HG03139 (cell line): ENCODE measurements around the gene IGF1R.

Source experiments
- ATAC-seq: cut with Tn5 transposase; IDR thresholded peaks from one replicate; pipeline ENCODE4 v1.9.1; 2021; ENCODE audit not compliant: unreplicated experiment

The IGF1R gene

DNA sequence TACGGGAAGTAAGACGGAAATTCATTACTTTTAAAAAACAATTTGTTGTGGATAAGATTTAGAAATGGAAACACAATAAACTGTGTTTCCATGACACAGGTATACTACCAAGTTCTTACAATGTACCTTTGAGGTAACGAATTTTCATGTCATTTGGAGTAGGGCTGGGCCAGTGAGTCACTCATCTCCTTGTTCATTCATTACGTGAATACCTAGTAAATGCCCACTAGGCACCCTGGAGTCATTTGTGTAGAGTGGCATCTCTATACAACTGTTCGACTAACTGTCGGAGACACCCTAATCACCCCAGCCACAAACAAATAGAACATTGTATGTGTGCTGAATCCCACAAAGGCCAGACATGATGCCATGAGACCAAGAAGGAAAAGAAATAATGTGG lies 94.8 kb downstream of the IGF1R start:
- ATAC-seq, result no peak

DNA sequence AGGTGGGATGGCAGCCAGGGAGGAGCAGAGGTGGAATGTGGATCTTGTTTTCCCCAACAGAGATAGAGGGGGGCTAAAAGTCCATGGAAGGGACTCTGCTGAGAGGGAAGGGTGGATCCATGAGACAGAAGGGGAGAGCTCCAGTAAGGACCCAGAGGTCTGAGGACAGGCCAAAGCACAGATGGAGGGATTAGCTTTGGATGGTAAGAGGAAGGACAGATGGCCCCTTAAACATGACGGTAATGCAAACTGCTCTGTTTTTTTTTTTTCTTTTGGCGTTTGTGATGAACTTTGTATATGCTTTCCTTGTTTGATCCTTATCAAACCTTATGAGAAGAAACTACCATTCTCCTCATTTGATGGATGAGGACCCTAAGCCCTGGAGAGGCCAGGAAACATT lies 96.2 kb downstream of the IGF1R start:
- no peak for ATAC-seq

DNA sequence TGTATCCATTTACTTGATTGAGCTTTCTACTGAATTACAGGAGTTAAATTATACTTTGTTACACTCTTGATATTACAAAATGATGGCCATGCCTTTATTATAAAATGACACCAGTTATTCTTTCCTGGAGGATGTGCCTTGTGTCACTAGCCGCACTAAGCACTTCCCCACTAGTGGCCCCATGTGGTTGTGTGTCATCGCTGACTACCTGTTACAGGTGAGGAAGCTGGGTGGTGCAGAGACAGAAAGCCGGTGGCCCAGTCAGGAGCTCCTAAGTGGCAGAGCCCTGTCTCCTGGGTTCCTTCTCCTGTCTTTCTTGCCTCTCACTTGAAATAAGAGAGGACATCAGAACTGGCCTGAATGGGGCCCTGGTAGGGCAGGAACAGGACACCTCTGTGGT lies 96.8 kb downstream of the IGF1R start:
- ATAC-seq, result no peak

DNA sequence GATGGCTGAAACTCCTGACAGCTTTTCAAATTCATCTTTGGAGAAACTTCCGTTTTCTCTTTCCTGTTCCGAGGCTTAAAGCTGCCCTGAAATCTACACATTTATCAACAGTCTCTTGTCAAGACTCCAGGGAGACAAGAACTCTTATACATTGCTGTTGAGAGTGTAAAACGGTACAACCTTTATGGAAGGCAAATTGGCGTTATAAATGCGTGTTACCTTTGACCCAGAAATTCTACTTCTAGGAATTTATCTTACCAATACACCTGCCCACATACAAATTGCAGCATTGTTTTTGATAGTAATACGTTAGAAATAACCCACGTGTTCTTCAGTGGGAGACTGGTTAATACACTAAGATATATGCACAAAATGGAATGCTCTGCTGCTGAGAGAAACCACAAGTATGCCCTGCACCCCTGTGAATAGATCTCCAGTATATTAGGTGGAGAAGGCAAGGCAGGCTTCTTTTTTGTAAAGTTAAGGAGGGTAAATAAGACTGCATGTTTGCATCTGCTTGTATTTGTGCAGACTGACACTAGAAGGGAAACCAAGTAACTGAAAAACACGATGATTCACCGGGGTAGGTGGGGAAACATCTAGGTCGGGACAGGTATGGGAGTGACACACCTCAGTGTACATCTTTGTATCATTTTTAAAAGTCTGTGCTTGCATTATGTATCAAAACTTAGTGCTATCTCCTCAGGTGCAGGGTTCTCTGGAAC lies 97.5 kb downstream of the IGF1R start:
- ATAC-seq, result no peak

DNA sequence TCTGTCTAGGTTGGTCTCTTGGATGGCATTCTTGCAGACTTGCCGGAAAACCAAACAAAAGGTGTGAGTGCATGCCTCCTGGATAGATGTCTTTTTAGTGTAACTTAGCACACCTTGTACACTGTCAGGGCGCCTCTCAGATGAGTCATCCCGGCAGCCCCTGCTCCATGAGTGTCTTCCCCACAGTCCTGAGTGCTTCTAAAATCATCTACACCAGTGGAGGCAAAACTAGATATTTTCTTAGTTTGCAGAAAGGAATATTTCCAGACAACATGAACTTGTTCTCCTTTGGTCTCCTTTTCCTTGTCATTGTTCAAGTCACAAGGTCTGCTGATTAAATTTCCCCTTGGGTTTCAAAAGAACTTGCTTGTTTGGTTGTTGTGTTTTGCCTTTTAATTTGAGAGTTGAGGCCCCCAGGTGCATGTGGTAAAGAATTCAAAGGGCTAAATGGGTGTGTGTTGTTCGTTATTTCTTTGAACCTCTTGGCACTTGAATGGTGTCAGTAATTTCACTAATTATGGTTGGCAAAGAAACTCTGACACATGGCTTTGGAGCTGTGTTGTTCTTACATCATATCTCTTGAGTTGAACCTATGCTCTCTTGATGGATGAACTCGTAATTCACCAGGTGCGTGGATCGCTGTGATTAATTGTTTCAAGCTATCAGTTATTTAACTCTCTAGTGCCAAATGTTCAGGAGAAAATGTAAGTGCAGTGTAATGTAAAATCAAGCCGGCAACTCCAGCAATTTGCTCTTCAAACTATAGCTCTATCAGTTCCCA lies 98.2 kb downstream of the IGF1R start:
- ATAC-seq, result no peak

DNA sequence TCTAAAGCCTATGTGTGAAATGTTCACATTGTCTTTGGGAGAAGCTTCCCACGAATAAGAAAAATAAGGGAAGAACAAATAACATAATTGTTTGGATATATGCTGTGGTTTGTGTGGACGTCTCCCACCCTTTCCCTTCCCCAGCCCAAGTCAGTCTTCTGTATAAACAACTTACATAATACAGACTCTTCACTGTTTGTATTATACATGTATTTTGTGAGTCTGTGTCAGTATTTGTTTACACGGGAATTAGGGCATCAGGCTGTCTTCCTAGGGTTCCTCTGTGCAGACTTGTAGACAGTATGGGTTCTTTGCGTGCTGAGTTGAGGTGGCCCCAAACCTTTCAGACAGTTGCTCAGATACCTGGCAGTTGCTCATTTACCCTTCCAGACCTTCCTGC lies 103.4 kb downstream of the IGF1R start:
- ATAC-seq, result no peak

DNA sequence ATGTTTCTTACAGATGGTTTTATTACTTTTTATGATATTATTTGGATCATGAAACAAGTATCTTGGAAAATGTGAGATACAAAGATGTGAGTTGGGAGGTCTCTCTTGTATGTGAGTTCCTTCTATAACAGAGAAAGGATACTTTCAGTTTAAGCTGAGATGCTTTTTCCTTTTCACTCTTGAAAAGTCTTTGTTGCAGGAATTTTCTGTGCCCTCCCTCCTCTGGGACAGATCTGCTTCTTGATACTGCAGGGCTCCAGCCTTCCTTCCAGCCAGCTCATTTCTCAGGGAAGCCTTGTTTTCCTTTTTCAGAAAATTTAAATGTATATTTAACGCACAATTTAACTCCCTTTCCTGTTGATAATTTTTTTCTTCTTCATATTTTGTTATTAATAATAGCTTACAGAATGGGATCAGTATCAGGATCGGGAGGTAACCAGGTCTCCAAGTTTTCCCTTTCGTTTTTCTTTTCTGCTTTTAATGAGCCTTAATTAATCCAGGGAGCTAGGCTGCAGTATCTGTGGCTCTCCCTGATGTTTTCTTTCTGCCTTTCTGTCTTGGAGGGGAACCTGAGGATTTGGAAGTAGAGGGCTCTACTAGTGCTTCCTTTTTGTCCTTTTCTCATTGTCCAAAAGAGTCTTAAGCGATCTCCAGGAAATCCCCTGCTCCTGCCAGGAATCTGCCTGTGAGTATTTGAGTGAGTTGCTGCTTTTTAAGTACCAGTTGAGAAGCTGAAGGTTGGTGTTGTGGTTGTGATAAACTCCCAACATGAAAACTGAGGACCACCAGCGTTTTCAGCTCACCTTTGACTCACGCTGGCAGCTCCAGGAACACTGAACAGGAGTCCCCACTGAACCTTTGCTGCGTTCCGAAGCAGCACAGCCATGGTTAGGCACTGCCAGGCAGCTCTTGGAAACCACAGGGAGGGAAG lies 105.7 kb downstream of the IGF1R start:
- no peak for ATAC-seq

DNA sequence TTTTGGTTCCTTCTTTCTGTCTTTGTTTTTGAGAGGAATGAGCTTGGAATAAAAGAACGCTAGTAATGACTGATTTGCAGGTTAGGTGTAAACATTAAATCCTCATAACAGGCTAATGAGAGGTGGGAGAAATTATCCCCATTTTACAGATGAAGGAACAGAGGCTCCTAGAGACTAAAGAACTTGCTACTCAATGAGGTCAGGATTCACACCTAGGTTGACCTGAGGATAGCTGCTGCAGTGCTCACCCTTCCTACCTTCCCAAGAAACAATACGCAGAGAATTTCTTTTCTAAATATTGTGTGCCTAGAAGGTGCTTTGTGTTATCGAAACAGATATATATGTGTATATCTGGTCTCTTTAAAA lies 106.3 kb downstream of the IGF1R start:
- no peak for ATAC-seq

DNA sequence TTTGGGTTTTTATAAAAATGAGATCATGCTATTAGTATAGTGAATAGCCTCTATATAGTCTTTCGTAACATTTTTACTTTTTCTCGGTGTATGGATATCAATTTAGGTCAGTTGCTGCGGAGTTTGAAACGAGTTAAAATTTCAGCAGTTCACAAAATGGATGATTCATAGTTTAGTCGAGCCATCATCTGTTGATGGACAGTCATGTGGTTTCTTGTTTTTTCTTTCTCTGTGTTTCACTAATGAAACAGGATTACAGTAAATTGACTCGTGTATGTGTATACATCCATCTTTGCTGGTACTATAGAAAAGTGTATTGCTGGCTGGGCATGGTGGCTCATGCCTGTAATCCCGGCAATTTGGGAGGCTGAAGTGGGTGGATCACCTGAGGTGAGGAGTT lies 106.8 kb downstream of the IGF1R start:
- ATAC-seq, result no peak

DNA sequence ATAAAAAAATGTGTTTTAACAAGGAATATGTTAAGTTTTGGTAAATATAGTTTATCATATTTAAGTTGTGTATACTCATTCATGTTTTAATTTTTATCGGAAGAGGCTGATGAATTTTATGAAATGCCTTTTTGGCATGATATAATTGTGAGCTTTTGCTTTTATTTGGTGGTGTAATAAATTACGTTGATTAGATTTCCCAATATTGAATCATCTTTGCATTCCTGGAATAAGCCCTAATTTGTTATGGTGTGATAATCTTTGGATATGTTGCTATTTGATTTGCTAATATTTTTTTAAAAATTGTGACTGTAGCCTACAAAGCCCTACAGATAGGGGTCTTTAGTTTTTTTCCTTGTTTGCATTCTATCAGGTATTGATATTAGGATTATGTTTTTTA lies 107.4 kb downstream of the IGF1R start:
- no peak for ATAC-seq

DNA sequence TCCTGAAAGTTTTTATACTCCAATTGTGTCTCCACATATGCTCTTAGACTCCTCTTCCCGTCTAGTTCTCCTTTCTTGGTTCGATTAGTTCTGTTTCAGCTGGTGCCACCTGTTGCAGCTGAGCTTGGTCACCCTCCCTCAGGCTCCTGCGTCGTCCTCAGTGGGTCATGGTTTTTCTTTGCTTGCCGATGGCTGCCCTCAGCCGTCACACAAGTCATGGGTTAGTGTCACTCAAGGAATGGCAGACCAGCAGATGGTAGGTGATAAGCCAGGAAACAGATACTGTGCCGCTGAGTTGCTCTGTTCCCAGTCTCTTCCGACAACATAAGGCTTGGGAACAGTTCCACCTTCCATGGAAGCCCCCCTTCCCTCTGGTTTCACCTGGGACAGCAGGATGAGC lies 109.9 kb downstream of the IGF1R start:
- no peak for ATAC-seq

DNA sequence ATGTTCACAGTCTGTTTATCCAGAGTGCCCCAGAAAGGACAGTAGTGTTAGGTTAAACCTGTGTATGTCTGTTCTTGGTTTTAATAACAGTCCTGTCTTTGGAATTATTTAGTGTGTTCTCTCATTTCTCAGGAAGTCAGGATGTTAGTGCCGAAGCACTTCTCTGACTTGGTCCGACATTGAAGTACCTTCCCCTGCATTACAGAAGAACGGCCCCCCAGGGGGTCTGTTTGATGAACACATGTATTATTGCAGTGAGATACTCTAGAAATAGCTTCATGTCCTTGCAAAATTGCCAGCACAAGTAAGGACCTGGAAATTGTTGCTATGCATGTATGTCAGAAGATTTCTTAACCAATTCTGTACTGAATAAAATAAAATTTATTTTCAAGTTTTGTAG lies 110.9 kb downstream of the IGF1R start:
- no peak for ATAC-seq

DNA sequence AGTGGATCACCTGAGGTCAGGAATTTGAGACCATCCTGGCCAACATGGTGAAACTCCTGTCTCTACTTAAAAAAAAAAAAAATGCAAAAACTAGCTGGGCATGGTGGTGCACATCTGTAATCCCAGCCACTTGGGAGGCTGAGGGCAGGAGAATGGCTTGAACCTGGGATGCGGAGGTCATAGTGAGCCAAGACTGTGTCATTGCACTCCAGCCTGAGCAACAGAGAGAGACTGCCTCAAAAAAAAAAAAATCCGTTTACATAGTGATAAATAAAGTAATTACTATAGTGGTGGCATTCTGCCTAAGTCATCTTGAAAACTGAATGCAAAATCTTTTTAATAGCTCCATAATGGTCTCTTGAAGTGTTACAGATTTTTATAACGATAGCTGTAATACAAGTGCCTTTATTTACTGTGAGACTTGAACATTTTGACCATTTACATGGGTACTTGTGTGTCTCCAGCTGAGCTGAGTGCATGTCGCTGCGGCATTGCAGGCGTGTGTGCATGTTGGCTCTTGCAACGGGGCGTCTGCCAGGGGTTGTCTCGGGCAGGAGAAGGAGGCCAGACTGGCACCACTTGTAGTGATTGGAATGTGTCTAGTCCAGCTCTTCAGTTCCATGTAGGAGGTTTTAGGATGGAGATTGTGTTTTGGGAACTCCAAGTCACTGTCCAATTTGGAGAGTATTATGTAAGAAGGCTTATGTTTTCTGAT lies 111.9 kb downstream of the IGF1R start:
- no peak for ATAC-seq

DNA sequence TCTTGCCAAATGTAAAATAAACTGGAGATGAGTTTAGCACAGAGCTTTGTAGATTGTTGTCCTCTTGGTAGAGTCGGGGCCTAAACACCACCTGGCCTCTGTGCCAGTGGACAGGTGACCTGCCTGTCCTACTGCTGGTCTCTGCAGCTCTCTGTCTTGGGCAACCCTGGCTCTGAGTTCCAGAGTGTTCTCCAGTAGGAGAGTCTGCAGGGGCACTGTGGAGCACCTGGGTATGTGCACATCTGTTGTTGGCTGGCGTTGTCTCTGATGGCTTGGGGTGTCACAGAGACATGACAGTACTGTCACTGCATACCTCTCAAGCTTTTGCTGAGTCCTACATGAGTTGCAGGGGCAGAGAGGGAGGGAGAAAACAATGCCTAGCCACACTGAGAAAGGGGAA lies 112.6 kb downstream of the IGF1R start:
- no peak for ATAC-seq

DNA sequence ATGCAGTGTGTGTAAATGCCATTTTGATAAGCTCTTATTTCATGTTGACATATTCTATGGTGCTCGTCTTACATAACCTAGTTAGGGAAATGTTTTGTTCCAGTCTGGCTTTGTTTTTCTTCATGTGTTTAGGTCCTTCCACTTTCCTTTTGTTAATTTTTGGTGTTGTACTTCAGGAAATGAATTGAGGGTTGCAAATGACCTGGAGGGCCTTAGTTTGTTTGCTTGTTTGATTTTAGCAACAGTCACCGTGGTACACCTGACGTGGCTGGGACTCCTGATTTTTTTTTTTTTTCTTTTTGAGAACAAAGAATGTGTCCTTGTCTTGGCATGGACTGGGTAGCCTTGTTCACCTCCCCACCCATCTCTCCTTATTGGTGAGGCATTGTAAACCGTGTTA lies 114.8 kb downstream of the IGF1R start:
- no peak for ATAC-seq

DNA sequence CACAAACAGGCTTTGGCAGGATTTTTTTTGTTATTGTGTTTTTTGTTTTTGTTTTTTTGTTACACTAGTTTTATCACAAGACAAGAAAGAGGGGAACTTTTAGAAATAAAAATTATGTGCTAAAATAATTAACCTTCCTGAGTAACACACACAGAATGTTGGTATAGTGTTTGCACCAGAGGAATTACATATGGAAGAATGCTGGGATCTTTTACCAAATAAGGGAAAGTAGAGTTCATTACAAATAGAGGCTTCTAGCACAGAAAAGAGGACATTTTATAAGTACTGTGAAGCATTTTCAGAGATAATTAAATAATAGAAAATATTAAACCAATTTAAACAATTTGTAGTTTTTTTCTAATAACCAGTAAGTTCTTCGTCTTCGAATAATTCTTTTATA lies 116.0 kb downstream of the IGF1R start:
- ATAC-seq, result no peak

DNA sequence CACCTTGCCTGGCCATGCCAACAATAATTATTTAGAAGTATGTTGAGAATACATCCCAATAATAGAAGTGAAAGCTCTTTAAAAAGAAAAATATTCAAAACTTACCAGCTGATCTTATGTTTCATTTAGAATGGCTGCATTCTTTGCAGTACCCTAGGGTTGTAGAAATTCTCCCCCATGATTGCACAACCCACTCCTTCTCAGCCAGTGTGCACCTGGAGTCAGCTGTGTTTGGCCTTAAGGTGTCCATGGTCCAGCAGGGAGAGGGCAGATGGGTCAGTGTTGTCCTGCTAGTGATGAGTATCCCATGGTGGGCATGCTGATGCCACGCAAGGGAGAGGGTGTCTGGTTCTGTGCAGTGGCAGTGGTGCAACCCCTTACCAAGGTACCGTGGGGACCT lies 117.3 kb downstream of the IGF1R start:
- ATAC-seq, result no peak

DNA sequence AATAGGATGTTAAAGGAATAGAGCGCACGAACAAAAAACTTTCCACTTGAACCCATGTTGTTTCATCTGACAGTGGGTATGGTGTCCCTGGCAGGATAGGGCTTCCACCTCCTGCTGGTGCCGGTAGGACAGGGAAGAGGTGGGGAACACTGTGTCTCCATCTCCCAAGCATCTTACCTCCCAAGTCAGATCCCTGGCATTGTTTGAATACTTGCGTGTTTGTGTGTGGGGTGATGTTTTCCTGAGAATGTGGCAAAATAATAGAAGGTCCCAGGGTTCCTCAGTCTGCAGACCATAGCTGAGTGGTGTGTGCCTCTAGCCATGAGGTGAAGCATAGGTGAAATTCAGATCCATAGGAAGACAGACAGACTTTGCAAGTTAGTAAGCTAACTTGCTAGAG lies 119.4 kb downstream of the IGF1R start:
- no peak for ATAC-seq

DNA sequence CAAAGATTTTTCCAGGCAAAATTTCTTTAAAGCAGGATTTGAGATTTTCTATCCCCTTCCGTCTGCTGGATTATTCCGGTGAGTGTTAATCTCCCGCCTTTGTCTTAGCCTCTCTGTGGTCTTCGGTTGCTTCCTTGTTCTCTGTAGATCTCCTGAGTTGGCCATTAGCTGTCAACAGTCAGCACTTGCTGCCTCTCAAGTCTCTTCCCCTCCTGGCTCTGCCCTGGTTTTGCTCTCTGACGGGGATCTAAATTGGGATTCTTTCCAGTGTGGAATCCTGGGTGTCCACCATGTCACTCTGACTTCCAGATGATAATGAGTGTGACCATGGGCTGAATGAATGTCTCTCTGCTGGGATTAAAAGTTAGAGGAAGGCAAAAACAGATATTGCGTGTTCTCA lies 121.5 kb downstream of the IGF1R start:
- no peak for ATAC-seq

DNA sequence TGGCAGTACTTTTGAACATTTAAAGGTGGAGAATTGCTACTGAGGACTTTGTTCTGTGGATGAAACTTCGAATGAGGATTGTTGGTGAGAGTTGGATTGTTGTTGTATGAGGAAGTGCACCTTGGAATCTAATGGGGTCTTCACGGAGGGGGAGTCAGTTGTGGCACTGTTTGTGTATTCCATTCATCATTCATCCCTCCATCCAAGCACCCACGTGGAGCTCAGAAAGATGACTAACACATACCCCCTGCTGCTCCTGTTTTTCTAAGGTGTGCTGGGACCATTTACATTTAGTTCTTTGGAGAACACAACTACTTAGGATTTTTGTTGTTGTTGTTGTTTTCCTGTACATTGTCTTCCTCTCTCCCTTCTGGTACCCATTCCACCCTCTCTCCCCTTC lies 122.6 kb downstream of the IGF1R start:
- no peak for ATAC-seq

DNA sequence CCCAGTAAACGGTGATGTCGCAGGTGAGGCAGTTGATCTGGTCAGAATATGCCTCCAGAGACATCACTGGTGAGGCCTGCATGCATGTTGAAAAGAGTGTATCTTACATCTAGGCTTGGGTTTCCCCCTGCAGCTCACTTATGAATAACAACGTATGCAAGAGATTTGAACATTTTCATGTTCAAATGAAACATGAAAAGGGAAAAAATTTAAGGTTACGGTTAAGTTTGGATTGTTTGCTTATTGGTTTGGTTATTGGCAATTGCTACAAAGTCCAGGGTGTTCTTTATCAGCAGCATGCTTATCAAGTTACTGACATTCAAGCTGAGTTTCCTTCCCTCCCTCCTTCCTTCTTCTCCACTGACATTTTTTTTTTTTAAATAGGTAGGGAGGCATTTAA lies 123.2 kb downstream of the IGF1R start:
- ATAC-seq, result no peak
